ENCODE results near the gene SAMD3. TPM values are rescaled to one million over a fixed set of nuclear protein-coding genes. Genes with fewer than 3 reads are reported as not detected.

SAMD3 gene
- total and polyA plus RNA-seq, 2 of the 8 experiments (the other 6 are each of a cell fraction or from before 2014, with no cell fraction given), result 1.8 to 1.9 TPM

DNA sequence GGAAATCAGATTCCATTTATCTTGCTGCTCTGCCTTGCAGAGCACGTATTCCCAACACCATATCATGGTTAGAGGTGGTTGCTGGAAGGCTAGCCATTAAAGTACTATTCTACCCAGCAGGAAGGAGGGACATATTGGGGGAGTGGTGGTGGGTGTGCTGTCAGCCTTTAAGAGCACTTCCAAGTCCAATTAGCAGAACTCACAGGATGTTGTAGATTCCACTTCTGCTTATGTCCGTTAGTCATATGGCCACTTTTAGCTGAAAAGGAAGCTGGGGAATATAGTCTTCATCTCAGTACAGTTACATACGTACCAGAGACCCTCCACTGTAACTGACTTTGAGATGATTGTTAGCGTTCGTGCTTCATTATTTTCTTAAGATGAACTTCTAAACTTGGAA is 94.4 kb downstream of the SAMD3 start:
- H3K4me2 ChIP-seq (ENCODE audit: insufficient read depth in 1 of 2, low read depth in 2 of 2, low read length in 2 of 2), result no peak overlapping the region
- no peaks in the 10 kb centered on the region for H3K27me3 ChIP-seq (replicated peaks in 1 of 4; ENCODE audit: control insufficient read depth in 3 of 4, extremely low read depth in 1 of 4, insufficient read depth in 3 of 4, low read length in 3 of 4)
- no peaks in the 10 kb centered on the region for H3K79me1 ChIP-seq (ENCODE audit: low read depth, low read length)
- no peaks in the 10 kb centered on the region for H3K79me2 ChIP-seq (ENCODE audit: control insufficient read depth in 1 of 2, insufficient read depth in 2 of 2, low read length in 2 of 2)
- H3K23me2 ChIP-seq (ENCODE audit: low read depth, low read length), result no peaks in the 10 kb centered on the region
- no peak overlapping the region for H2BK20ac ChIP-seq (ENCODE audit: low read length)
- H3K56ac ChIP-seq (replicated peaks; ENCODE audit: insufficient read length, low read depth, low read length), result no peak overlapping the region
- no peak overlapping the region for H2BK120ac ChIP-seq (replicated peaks; ENCODE audit: low read depth, low read length)
- 96% methylated on average over 5 of the region's 5 CpGs; no CpG with 5 or more reads in 1 of the 2 experiments for WGBS, 2 experiments (ENCODE audit: extremely low coverage in 1 of 2, insufficient coverage in 1 of 2, insufficient read length in 1 of 2, insufficient replicate concordance in 2 of 2, low coverage in 1 of 2, low lambda C conversion rate in 2 of 2, missing lambda C conversion rate in 1 of 2)
- H2BK12ac ChIP-seq (ENCODE audit: low read depth, low read length), result no peak overlapping the region
- H3K36me3 ChIP-seq (ENCODE audit: control insufficient read depth in 2 of 4, insufficient read depth in 4 of 4, low read length in 3 of 4), result no peaks in the 10 kb centered on the region
- H4K20me1 ChIP-seq (replicated peaks in 1 of 2; ENCODE audit: control insufficient read depth in 1 of 2, insufficient read depth in 2 of 2, low read length in 2 of 2), result no peaks in the 10 kb centered on the region
- H4K8ac ChIP-seq (ENCODE audit: extremely low read depth, insufficient read depth, low read length), result no peak overlapping the region
- H3K23ac ChIP-seq (ENCODE audit: insufficient read length), result no peak overlapping the region
- H3K18ac ChIP-seq (ENCODE audit: extremely low read depth, low read length), result no peak overlapping the region
- H4K91ac ChIP-seq (replicated peaks; ENCODE audit: insufficient read length, low read length), result no peak overlapping the region
- peaks cover 0 to 2% (median 0%) of the 10 kb centered on the region in 4 experiments; a peak in 1 of 7 replicates for H3K4me1 ChIP-seq (replicated peaks in 1 of 4; ENCODE audit: control insufficient read depth in 3 of 4, insufficient read depth in 4 of 4, low read length in 3 of 4)
- no peak overlapping the region for H3K27ac ChIP-seq (ENCODE audit: low read depth, low read length)
- H2BK15ac ChIP-seq (ENCODE audit: low read length), result no peak overlapping the region
- no peak overlapping the region for H3K9ac ChIP-seq (replicated peaks in 1 of 4; ENCODE audit: extremely low read depth in 1 of 4, low read depth in 3 of 4, low read length in 3 of 4)
- H2AK5ac ChIP-seq (ENCODE audit: low read depth, low read length), result no peak overlapping the region
- no peak overlapping the region for H4K5ac ChIP-seq (ENCODE audit: insufficient read length, low read depth, low read length)
- no peak overlapping the region for H3K4ac ChIP-seq (replicated peaks; ENCODE audit: insufficient read length, low read depth, low read length)
- no peak overlapping the region for H2BK5ac ChIP-seq (ENCODE audit: low read depth, low read length)
- no peak overlapping the region for H2AFZ ChIP-seq (ENCODE audit: low read length)
- DNase-seq (ENCODE audit: low read depth in 1 of 2, low spot score in 2 of 2), result no peak
- FAIRE-seq, result no peak
- no peaks in the 10 kb centered on the region for H3K9me3 ChIP-seq (ENCODE audit: insufficient read depth in 2 of 2, low read depth in 1 of 2, low read length in 1 of 2)
- CTCF ChIA-PET (ENCODE audit: partially characterized antibody), result no interaction called here
- POLR2A ChIA-PET (ENCODE audit: partially characterized antibody), result no interaction called here
- no peak overlapping the region for H3K14ac ChIP-seq (ENCODE audit: insufficient read length)
- H3K4me3 ChIP-seq (ENCODE audit: extremely low read depth in 1 of 4, insufficient read depth in 2 of 4, low read depth in 3 of 4, low read length in 4 of 4), result no peak overlapping the region
- no peak for TF ChIP-seq RFX5 (IDR thresholded peaks at IDR 0.05; ENCODE audit: borderline replicate concordance, low read depth, low read length)
- TF ChIP-seq, protein P1, sequence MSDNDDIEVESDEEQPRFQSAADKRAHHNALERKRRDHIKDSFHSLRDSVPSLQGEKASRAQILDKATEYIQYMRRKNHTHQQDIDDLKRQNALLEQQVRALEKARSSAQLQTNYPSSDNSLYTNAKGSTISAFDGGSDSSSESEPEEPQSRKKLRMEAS (IDR thresholded peaks at IDR 0.05), result no peak
- TF ChIP-seq KDM4A (IDR thresholded peaks at IDR 0.05; ENCODE audit: low read depth, low read length, severe bottlenecking), result no peak
- no peak for TF ChIP-seq RNF2 (IDR thresholded peaks at IDR 0.05; ENCODE audit: borderline replicate concordance, low read depth, low read length, missing control alignments, poor library complexity, severe bottlenecking)
- TF ChIP-seq GTF2F1 (IDR thresholded peaks at IDR 0.05; ENCODE audit: borderline replicate concordance, low read depth, low read length), result no peak
- no peak for TF ChIP-seq JUN (IDR thresholded peaks at IDR 0.05; ENCODE audit: low read depth, low read length)
- TF ChIP-seq, protein P2, sequence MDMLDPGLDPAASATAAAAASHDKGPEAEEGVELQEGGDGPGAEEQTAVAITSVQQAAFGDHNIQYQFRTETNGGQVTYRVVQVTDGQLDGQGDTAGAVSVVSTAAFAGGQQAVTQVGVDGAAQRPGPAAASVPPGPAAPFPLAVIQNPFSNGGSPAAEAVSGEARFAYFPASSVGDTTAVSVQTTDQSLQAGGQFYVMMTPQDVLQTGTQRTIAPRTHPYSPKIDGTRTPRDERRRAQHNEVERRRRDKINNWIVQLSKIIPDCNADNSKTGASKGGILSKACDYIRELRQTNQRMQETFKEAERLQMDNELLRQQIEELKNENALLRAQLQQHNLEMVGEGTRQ (IDR thresholded peaks at IDR 0.05; ENCODE audit: low read length), result no peak
- no peak for TF ChIP-seq HDAC2 (IDR thresholded peaks at IDR 0.05; ENCODE audit: borderline replicate concordance in 1 of 2, low read depth in 2 of 2, low read length in 2 of 2)
- no peak for TF ChIP-seq BACH1 (IDR thresholded peaks at IDR 0.05; ENCODE audit: low read length)
- no peak for TF ChIP-seq SIX5 (IDR thresholded peaks at IDR 0.05; ENCODE audit: low read depth, low read length)
- TF ChIP-seq SUZ12 (IDR thresholded peaks at IDR 0.05; ENCODE audit: low read length), result no peak
- TF ChIP-seq CTBP2 (IDR thresholded peaks at IDR 0.05; ENCODE audit: borderline replicate concordance, insufficient read depth, insufficient read length, low read length), result no peak
- TF ChIP-seq POLR2AphosphoS5 (IDR thresholded peaks at IDR 0.05; ENCODE audit: low read depth, low read length), result no peak

All from H1 (cell line).